ENCODE results near the gene LRRC2. TPM values are rescaled to one million over a fixed set of nuclear protein-coding genes. Genes with fewer than 3 reads are reported as not detected.
A peak's percentile ranks its signal among the peaks of the same experiment; 100 is the strongest.

The LRRC2 gene
- total and polyA plus RNA-seq, 2 of the 13 experiments (the other 11 are each of a cell fraction or from before 2014, with no cell fraction given) = 0.27 to 0.58 TPM

DNA sequence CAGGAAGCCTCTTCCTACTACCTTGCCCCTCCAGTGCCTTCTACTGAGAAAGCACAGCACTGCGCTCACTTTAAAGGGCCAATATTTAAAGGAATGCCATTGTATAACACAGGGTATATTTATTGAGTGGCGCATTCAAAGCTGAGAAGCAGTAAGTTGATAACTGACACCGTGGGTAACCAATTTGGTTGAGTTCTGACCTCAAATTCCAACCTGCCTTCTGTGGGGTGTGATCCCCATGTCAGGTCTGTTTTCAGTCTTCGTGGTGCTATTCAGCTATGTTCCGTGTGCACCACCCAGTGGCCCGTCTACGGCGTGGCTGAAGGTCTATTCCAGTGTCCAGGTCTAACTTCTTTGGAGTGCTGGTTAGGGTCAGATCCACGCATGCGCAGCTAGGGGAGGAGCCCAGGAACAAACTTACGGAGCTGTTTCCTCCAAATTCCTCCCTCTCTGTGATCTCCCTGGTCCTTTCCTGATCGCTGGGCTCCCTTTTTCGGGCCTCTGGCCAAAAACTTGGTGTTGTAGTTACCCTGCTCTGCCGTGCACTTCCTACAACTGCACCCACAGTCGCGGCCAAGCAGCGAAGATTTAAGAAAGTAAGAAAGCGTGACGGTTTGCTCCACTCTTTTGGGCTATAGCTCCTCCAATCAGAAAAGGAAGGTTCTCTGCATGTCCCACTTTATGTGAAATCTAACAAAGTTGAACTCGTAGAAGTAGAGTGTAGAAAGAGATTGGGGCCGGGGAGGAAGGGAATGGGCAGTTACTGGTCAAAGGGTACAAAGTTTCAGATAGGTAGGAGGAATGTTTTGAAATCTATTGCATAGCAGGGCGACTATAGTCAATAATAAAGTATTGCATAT is 7.7 kb downstream of the LRRC2 start (continued):
- TF ChIP-seq TRIM24 (CRISPR knock-in tag; IDR thresholded peaks at IDR 0.05) (no peak), NAIF1 (CRISPR knock-in tag; IDR thresholded peaks at IDR 0.05; ENCODE audit: borderline replicate concordance) (no peak), TEAD3 (CRISPR knock-in tag; optimal IDR thresholded peaks at IDR 0.05; ENCODE audit: borderline replicate concordance) (peak; percentile 82), KDM2A (CRISPR knock-in tag; IDR thresholded peaks at IDR 0.05; ENCODE audit: borderline replicate concordance, low read depth) (0 out of 2 replicates have a peak, but pooled peaks have one; percentile 47), PITX1 (CRISPR knock-in tag; IDR thresholded peaks at IDR 0.05) (no peak), NR2C2 (CRISPR knock-in tag; IDR thresholded peaks at IDR 0.05; ENCODE audit: borderline replicate concordance) (no peak), ZNF547 (CRISPR knock-in tag; IDR thresholded peaks at IDR 0.05) (no peak), HOXD1 (CRISPR knock-in tag; IDR thresholded peaks at IDR 0.05) (no peak), ZNF367 (CRISPR knock-in tag; IDR thresholded peaks at IDR 0.05; ENCODE audit: borderline replicate concordance) (no peak), KAT2B (IDR thresholded peaks at IDR 0.05; ENCODE audit: borderline replicate concordance, low read depth, low read length) (no peak), PREB (CRISPR knock-in tag; IDR thresholded peaks at IDR 0.05) (no peak), POLR2G (IDR thresholded peaks at IDR 0.05; ENCODE audit: low read depth, low read length) (peak; percentile 61; the same call in 1 of the 2 replicates), IKZF5 (CRISPR knock-in tag; IDR thresholded peaks at IDR 0.05) (0 out of 2 replicates have a peak, but pooled peaks have one; percentile 15), FOSL2 (CRISPR knock-in tag; IDR thresholded peaks at IDR 0.05) (no peak; the same call in 1 of the 2 replicates), MEIS2 (CRISPR knock-in tag; IDR thresholded peaks at IDR 0.05) (no peak), ZNF138 (CRISPR knock-in tag; IDR thresholded peaks at IDR 0.05; ENCODE audit: low read depth) (no peak), ARNT2 (CRISPR knock-in tag; IDR thresholded peaks at IDR 0.05; ENCODE audit: low read depth) (no peak), GATA4 (IDR thresholded peaks at IDR 0.05; ENCODE audit: borderline replicate concordance, low read depth) (no peak), SMYD3 (CRISPR knock-in tag; IDR thresholded peaks at IDR 0.05) (0 out of 2 replicates have a peak, but pooled peaks have one; percentile 79), CCDC6 (CRISPR knock-in tag; IDR thresholded peaks at IDR 0.05) (0 out of 2 replicates have a peak, but pooled peaks have one; percentile 46), TAF15 (IDR thresholded peaks at IDR 0.05; ENCODE audit: low read depth, low read length, poor library complexity, severe bottlenecking) (no peak), ZNF326 (CRISPR knock-in tag; IDR thresholded peaks at IDR 0.05; ENCODE audit: borderline replicate concordance) (no peak), GZF1 (CRISPR knock-in tag; IDR thresholded peaks at IDR 0.05) (no peak), CBX5 (CRISPR knock-in tag; IDR thresholded peaks at IDR 0.05; ENCODE audit: borderline replicate concordance) (no peak), KLF11 (CRISPR knock-in tag; IDR thresholded peaks at IDR 0.05) (no peak)
- TF ChIP-seq, protein P1, sequence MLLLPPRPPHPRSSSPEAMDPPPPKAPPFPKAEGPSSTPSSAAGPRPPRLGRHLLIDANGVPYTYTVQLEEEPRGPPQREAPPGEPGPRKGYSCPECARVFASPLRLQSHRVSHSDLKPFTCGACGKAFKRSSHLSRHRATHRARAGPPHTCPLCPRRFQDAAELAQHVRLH (CRISPR knock-in tag; IDR thresholded peaks at IDR 0.05; ENCODE audit: borderline replicate concordance, low read depth) = peak; percentile 81; the same call in 1 of the 2 replicates
- TF ChIP-seq, protein P2, sequence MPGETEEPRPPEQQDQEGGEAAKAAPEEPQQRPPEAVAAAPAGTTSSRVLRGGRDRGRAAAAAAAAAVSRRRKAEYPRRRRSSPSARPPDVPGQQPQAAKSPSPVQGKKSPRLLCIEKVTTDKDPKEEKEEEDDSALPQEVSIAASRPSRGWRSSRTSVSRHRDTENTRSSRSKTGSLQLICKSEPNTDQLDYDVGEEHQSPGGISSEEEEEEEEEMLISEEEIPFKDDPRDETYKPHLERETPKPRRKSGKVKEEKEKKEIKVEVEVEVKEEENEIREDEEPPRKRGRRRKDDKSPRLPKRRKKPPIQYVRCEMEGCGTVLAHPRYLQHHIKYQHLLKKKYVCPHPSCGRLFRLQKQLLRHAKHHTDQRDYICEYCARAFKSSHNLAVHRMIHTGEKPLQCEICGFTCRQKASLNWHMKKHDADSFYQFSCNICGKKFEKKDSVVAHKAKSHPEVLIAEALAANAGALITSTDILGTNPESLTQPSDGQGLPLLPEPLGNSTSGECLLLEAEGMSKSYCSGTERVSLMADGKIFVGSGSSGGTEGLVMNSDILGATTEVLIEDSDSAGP (CRISPR knock-in tag; IDR thresholded peaks at IDR 0.05; ENCODE audit: borderline replicate concordance) = no peak

Measured in HepG2 (cell line).